ENCODE results near the gene MACROH2A1.

Gene MACROH2A1

GRCh38 chr5:135393691-135394090 is 5.3 kb downstream of the MACROH2A1 start:
- no peak overlapping the region for H3K4me3 ChIP-seq (ENCODE audit: low read depth, low read length)
- in situ Hi-C loops (cut with HindIII; ENCODE audit: low sequenced_read_pairs), result no loop called here
- peak; percentile 28 for DNase-seq (ENCODE audit: low read depth)
- no peak for TF ChIP-seq CTCF (IDR thresholded peaks at IDR 0.05; ENCODE audit: low read depth, low read length, missing control alignments)

- DNase-seq (ENCODE audit: low read depth), result no peak
- H3K4me3 ChIP-seq (ENCODE audit: low read depth, low read length), result no peak overlapping the region
- no peak for TF ChIP-seq CTCF (IDR thresholded peaks at IDR 0.05; ENCODE audit: low read depth, low read length, missing control alignments)
- in situ Hi-C loops (cut with HindIII; ENCODE audit: low sequenced_read_pairs), result no loop called here
Measured at GRCh38 chr5:135393229-135393628, 5.8 kb downstream of the MACROH2A1 start.

- no peak overlapping the region for H3K4me3 ChIP-seq (ENCODE audit: low read depth, low read length)
- TF ChIP-seq CTCF (IDR thresholded peaks at IDR 0.05; ENCODE audit: low read depth, low read length, missing control alignments), result no peak
- in situ Hi-C loops (cut with HindIII; ENCODE audit: low sequenced_read_pairs), result no loop called here
- peak; percentile 75 for DNase-seq (ENCODE audit: low read depth)
Measured at GRCh38 chr5:135392256-135392655, 6.8 kb downstream of the MACROH2A1 start.

GRCh38 chr5:135391869-135392255 is 7.2 kb downstream of the MACROH2A1 start:
- DNase-seq (ENCODE audit: low read depth), result no peak
- no peak overlapping the region for H3K4me3 ChIP-seq (ENCODE audit: low read depth, low read length)
- in situ Hi-C loops (cut with HindIII; ENCODE audit: low sequenced_read_pairs), result no loop called here
- TF ChIP-seq CTCF (IDR thresholded peaks at IDR 0.05; ENCODE audit: low read depth, low read length, missing control alignments), result no peak

- peak; percentile 94 for DNase-seq (ENCODE audit: low read depth)
- in situ Hi-C loops (cut with HindIII; ENCODE audit: low sequenced_read_pairs), result no loop called here
- no peak for TF ChIP-seq CTCF (IDR thresholded peaks at IDR 0.05; ENCODE audit: low read depth, low read length, missing control alignments)
- no peak overlapping the region for H3K4me3 ChIP-seq (ENCODE audit: low read depth, low read length)
Measured at GRCh38 chr5:135391116-135391868, 7.7 kb downstream of the MACROH2A1 start.

- in situ Hi-C loops (cut with HindIII; ENCODE audit: low sequenced_read_pairs), result no loop called here
- no peak for DNase-seq (ENCODE audit: low read depth)
- TF ChIP-seq CTCF (IDR thresholded peaks at IDR 0.05; ENCODE audit: low read depth, low read length, missing control alignments), result no peak
- no peak overlapping the region for H3K4me3 ChIP-seq (ENCODE audit: low read depth, low read length)
Measured at GRCh38 chr5:135388860-135389435, 10.1 kb downstream of the MACROH2A1 start.
